ENCODE results near the gene EMC9. TPM values are rescaled to one million over a fixed set of nuclear protein-coding genes. Genes with fewer than 3 reads are reported as not detected.
"Not testable (repeated sequence)": the region's sequence is repeated elsewhere in the genome, so short reads cannot be mapped to it uniquely, and the experiment has no call there.

Gene EMC9
- polyA plus RNA-seq, 1 experiment, result 13.3 TPM

DNA sequence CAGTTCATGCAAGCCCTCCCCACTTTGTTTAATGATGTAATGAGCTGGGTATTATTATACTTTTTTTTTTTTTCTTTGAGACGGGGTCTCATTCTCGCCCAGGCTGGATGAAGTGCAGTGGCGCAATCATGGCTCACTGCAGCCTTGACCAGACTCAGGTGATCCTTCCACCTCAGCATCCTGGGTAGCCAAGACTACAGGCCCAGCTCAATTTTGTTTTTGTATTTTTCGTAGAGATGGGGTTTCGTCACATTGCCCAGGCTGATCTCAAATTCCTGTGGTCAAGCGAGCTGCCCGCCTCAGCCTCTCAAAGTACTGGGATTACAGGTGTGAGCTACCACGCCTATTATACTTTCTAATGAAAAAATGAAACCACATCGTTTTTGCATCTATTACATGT lies 31.3 kb downstream of the EMC9 start:
- no peak overlapping the region for H3K4me3 ChIP-seq (ENCODE audit: low read depth, low read length)
- TF ChIP-seq, protein P1, sequence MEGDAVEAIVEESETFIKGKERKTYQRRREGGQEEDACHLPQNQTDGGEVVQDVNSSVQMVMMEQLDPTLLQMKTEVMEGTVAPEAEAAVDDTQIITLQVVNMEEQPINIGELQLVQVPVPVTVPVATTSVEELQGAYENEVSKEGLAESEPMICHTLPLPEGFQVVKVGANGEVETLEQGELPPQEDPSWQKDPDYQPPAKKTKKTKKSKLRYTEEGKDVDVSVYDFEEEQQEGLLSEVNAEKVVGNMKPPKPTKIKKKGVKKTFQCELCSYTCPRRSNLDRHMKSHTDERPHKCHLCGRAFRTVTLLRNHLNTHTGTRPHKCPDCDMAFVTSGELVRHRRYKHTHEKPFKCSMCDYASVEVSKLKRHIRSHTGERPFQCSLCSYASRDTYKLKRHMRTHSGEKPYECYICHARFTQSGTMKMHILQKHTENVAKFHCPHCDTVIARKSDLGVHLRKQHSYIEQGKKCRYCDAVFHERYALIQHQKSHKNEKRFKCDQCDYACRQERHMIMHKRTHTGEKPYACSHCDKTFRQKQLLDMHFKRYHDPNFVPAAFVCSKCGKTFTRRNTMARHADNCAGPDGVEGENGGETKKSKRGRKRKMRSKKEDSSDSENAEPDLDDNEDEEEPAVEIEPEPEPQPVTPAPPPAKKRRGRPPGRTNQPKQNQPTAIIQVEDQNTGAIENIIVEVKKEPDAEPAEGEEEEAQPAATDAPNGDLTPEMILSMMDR (IDR thresholded peaks at IDR 0.05; ENCODE audit: insufficient read depth, low read depth, low read length), result no peak
- CTCF ChIA-PET, result interaction anchor here (0.7 to 8.8 kb wide), 12 partner anchors 15 to 923 kb away, joined by 3 to 136 read pairs (median 4); partner anchors contain the start of genes CARMIL3, PCK2 and PSME1
- H3K27me3 ChIP-seq (ENCODE audit: control insufficient read depth, insufficient read depth, low read length), result no peaks in the 10 kb centered on the region
- no peak for DNase-seq (ENCODE audit: low read depth)
- no peaks in the 10 kb centered on the region for H3K36me3 ChIP-seq (ENCODE audit: control insufficient read depth, insufficient read depth, low read length)
- POLR2A ChIA-PET, result no interaction called here

DNA sequence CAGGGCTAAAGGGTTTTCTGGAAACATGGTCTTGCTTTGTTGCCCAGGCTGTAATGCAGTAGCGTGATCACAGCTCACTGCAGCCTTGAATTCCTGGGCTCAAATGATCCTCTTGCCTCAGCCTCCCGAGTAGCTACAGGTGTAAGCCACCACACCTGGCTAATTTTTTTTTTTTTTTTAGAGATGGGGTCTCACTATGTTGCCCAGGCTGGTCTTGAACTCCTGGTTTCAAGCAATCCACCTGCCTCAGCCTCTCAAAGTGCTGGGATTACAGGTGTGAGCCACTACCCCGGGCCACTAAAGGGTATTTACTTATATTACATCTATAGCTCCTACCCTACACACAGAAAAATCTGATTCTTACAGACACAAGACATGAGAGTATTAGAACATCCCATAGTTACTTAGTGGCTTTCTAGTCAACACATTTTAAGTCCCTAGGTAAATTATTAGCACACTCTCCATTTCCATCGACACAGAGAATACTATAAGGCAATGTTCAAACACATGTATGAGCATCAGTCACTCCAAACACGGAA lies 33.0 kb downstream of the EMC9 start:
- no peak overlapping the region for H3K4me3 ChIP-seq (ENCODE audit: low read depth, low read length)
- TF ChIP-seq, protein P1 (IDR thresholded peaks at IDR 0.05; ENCODE audit: insufficient read depth, low read depth, low read length), result no peak
- POLR2A ChIA-PET, result interaction anchor here (1.0 kb wide), 1 partner anchor 15 kb away, joined by 4 read pairs; the partner anchor contains the start of gene PCK2
- H3K36me3 ChIP-seq (ENCODE audit: control insufficient read depth, insufficient read depth, low read length), result peaks cover 5% of the 10 kb centered on the region
- CTCF ChIA-PET, result interaction anchor here (0.6 to 8.8 kb wide), 24 partner anchors 9 to 479 kb away, joined by 3 to 136 read pairs (median 4); partner anchors contain the start of genes CARMIL3, IRF9, PCK2 and PSME1
- DNase-seq (ENCODE audit: low read depth), result no peak
- no peaks in the 10 kb centered on the region for H3K27me3 ChIP-seq (ENCODE audit: control insufficient read depth, insufficient read depth, low read length)

DNA sequence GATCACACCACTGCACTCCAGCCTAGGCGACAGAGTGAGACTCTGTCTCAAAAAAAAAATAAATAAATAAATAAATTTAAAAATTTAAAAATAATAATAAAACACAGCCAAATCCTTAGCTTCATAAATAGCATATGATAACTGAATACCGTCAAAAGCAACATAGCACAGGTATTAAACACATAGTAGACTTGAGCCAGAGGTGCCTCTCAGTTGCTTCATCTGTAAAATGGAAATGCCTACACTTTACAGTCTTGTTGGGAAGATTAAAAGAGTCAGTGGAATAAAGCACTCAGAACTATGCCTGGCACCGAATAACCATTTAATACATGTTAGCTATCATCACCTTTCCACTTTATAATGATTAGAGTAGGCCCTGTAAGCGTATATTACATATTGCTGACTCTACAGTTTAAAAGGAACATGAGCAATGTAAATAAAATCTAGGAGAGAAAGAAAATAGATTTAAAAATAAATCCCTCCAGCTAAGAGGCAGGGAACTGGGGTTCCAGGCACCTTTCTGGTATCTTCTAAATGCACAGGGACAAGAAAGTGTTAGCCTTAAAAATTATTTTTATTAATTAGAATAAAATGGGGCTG lies 34.6 kb downstream of the EMC9 start:
- TF ChIP-seq, protein P1 (IDR thresholded peaks at IDR 0.05; ENCODE audit: insufficient read depth, low read depth, low read length), result no peak
- H3K27me3 ChIP-seq (ENCODE audit: control insufficient read depth, insufficient read depth, low read length), result no peaks in the 10 kb centered on the region
- ChIA-PET POLR2A (interaction anchor here (0.6 kb wide), 1 partner anchor 49 kb away, joined by 3 read pairs; no protein-coding TSS in a partner anchor), CTCF (interaction anchor here (1.1 to 8.8 kb wide), 5 partner anchors 12 to 71 kb away, joined by 3 to 136 read pairs (median 4); partner anchors contain the start of gene PCK2)
- DNase-seq (ENCODE audit: low read depth), result no peak
- peaks cover 12% of the 10 kb centered on the region for H3K36me3 ChIP-seq (ENCODE audit: control insufficient read depth, insufficient read depth, low read length)
- H3K4me3 ChIP-seq (ENCODE audit: low read depth, low read length), result no peak overlapping the region

DNA sequence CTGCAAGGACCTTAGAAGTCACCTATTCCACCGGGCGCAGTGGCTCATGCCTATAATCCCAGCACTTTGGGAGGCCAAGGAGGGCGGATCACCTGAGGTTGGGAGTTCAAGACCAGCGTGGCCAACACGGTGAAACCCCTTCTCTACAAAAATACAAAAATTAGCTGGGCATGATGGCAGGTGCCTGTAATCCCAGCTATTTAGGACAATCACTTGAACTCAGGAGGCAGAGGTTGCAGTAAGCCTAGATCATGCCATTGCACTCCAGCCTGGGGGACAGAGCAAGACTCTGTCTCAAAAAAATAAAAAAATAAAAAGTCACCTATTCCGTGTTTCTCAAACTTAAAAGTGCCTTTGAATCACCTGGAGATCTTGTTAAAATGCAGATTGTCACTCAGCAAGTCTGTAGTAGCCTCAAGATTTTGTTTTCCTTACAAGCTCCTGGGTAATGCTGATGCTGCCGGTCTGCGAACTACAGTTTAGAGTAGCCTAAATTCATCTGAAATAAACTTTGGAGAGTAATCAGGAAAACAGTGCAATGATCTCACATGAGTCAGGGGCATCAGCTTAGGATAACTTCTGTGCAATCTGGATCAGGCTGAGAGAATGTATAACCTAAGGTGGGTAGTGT lies 35.7 kb downstream of the EMC9 start:
- CTCF ChIA-PET, result interaction anchor here (1.1 to 8.8 kb wide), 5 partner anchors 10 to 55 kb away, joined by 3 to 136 read pairs (median 4); partner anchors contain the start of gene PCK2
- not testable (repeated sequence) for H3K4me3 ChIP-seq (ENCODE audit: low read depth, low read length); DNase-seq (ENCODE audit: low read depth); H3K27me3 ChIP-seq (ENCODE audit: control insufficient read depth, insufficient read depth, low read length)
- POLR2A ChIA-PET, result interaction anchor here (1.0 kb wide), 1 partner anchor 9 kb away, joined by 3 read pairs; the partner anchor contains the start of genes DCAF11 and NRL
- peaks cover 17% of the 10 kb centered on the region for H3K36me3 ChIP-seq (ENCODE audit: control insufficient read depth, insufficient read depth, low read length)

DNA sequence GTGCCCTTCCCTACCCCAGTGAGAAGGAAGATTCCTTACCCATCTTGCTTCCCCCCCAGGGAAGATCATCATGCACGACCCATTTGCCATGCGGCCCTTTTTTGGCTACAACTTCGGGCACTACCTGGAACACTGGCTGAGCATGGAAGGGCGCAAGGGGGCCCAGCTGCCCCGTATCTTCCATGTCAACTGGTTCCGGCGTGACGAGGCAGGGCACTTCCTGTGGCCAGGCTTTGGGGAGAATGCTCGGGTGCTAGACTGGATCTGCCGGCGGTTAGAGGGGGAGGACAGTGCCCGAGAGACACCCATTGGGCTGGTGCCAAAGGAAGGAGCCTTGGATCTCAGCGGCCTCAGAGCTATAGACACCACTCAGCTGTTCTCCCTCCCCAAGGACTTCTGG lies 37.9 kb downstream of the EMC9 start:
- no peak overlapping the region for H3K4me3 ChIP-seq (ENCODE audit: low read depth, low read length)
- no peaks in the 10 kb centered on the region for H3K27me3 ChIP-seq (ENCODE audit: control insufficient read depth, insufficient read depth, low read length)
- POLR2A ChIA-PET, result no interaction called here
- H3K36me3 ChIP-seq (ENCODE audit: control insufficient read depth, insufficient read depth, low read length), result peaks cover 31% of the 10 kb centered on the region
- TF ChIP-seq, protein P1 (IDR thresholded peaks at IDR 0.05; ENCODE audit: insufficient read depth, low read depth, low read length), result no peak
- no peak for DNase-seq (ENCODE audit: low read depth)
- CTCF ChIA-PET, result interaction anchor here (1.1 to 8.8 kb wide), 3 partner anchors 8 to 139 kb away, joined by 3 to 136 read pairs (median 7); partner anchors contain the start of genes PCK2 and TINF2

All from BJ (cell line).